MM.1S (cell line): ENCODE results near the gene GDF3.

Source experiments
- CTCF ChIP-seq: fragments of 300-600 bp; sonication (generic); IDR thresholded peaks from 2 replicates; pipeline ENCODE4 v1.5.1; 2016; ENCODE audit warnings: antibody characterized with exemption, low read length, mixed read lengths
- EZH2 ChIP-seq: fragments of 300-600 bp; sonication (generic); optimal IDR thresholded peaks from 2 replicates; pipeline ENCODE3; 2017; ENCODE audit warnings: low read depth, mild to moderate bottlenecking, antibody characterized with exemption, low read length, mixed read lengths
- EZH2phosphoT487 ChIP-seq: fragments of 300-600 bp; sonication (generic); IDR thresholded peaks from 2 replicates; pipeline ENCODE4 v1.6.1; 2018; ENCODE audit warnings: antibody characterized with exemption, low read length

GRCh38 chr12:7709969-7710675, 14.5 kb upstream of the GDF3 start:
- no peak for TF ChIP-seq CTCF
- TF ChIP-seq EZH2phosphoT487, result no peak
- TF ChIP-seq EZH2, result no peak
